A204.1 (cell line): Measurements from ENCODE around the gene OAT.
"Not testable (repeated sequence)": the region's sequence is repeated elsewhere in the genome, so short reads cannot be mapped to it uniquely, and the experiment has no call there.

ENCODE experiments used
- FAIRE-seq: peaks from 2 replicates; lab custom pipeline; 2012; peaks lifted over from hg19 to GRCh38; lab: Jason Lieb, UNC

The OAT gene

DNA sequence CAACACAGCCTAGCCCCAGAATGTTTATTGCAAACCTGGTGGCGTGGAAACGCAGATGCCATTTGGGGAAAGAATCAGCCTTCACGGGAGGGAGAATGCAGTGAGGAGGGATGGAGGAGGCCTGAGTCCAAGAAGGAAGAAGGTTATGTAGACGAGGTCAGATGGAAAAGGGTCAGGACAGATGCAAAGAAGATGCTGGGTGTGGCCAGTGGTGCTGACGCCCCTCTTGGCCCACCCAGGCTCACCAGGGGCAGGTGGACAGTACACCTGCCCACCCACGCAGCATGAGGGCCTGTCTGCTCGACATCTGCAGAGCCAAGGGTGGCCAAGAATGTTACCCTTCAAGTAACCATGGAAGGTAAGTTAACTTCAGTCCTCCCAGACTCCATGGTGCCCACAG lies 40.5 kb downstream of the OAT start:
- no peak for FAIRE-seq

DNA sequence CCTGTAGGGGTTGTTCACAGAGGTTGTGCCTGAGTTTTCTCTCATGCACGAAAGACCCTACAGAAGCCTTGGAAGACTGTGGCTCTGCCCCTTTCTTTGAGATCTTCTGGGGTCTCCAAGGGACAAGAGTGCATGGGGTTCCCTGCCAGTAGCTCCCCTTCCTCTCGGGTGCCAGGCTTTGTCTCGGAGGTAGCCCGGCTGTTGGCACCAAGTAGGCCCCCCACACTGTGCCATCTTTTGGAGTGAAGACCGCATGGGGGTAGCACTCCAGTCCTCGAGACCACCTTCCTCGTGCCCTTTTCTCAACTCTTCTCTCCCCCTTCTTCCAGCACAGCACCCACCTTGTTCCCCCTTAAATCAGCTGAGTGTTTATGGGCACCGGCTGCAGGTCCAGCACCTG lies 41.6 kb downstream of the OAT start:
- no peak for FAIRE-seq

DNA sequence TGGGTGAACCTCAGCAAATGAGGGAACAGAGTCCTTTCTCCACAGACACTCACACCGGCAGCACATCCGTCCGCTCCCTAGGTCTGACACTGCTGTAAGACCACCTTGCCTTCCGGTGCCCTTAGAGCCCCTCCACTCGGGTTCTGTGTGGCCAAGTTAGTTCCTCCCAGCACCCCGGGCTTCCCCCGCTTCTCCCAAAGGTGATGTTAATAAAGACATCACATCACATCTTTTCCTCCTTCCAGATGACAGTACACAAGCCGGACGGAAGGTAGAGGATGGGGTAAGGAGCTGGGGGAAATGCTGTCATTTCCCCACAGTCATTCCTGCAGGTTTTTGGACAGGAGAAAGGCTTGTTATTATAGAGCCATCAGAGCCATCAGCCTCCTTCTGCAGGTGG lies 42.3 kb downstream of the OAT start:
- no peak for FAIRE-seq

DNA sequence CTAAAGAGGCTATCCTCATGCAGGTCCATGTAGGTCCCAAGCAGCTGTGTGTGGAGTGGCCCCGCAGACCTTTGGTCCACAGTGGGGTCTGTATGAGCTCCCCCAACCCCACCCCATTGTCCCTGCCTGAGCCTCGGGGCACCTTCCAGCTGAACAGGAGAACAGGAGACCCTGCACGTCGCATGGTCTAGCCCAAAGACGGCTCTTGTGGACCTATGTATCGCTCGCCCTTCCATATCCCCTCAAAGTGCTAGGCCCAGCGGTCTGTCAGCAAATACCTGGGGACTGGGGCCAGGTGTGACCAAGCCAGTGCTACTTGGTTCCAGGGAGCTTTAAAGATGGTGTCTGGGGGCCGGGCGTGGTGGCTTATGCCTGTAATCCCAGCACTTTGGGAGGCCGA lies 43.0 kb downstream of the OAT start:
- FAIRE-seq = no peak

DNA sequence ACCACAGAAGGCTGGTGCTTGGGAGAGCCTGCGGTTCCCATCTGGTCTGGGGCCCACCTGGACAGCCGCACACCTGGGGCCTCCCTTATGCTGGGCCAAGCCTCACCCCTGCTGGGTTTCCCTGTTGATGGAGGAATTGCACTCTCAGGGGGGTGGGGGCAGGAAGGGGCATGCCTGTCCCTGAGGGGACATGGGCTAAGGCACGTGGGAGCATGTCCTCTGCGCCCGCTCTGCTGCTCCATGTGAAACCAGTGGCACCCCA lies 43.4 kb downstream of the OAT start:
- no peak for FAIRE-seq

DNA sequence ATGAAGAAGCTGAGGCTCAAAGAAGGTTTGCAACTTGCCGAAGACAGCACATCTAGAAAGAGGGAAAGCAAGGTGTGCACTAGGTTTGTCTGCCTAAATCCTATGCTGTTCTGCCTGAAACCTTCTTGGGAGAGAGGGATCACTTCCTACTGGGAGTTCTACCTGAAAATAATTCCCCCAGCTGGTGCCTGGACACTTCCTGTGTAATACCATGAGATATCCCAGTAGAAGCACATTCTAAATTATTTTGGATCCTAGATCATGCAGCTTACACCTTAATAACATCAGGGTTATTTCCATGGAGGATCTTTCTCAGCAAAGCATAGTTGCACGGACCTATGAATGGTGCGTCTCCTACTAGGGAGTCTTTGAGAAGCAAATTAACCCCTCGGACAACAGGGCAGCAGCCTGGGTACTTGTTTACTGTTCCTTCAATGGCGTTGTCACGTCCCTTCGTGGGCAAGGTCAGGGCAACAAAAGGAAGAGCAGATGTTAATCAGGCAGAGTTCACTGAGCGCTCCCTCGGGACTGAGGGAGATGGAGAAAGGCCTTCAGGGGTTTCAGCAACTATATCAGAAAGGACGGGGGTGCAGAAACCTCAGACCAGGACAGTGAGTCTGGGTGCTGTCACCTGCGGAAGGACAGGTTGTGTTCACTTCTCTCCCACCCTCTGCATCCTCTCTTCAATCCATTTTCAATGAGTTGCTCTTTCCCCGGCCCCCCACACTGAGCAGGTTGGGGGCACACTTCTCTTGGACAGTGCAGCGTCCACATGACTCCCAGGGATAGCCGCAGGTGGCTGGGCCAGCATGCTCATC lies 44.0 kb downstream of the OAT start:
- no peak for FAIRE-seq

DNA sequence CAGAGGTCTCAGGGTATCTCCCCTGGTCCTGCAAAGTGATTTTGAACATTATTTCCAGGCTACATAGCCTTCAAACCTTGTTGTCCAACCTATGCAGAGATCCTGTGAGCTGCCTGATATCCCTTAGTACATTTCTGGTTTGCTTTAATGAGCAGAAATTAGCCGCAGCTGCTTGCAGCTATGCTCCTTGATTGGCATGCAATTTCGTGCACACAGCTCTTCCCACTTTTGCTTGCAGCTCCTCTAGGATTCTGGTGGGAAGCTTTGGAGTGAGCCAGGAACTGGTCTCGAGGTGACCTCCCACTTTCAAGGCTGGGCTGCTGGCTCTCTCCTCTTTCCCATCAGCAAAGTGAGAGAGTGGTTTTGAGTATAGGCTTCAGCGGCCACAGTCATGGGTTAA lies 45.8 kb downstream of the OAT start:
- no peak for FAIRE-seq

DNA sequence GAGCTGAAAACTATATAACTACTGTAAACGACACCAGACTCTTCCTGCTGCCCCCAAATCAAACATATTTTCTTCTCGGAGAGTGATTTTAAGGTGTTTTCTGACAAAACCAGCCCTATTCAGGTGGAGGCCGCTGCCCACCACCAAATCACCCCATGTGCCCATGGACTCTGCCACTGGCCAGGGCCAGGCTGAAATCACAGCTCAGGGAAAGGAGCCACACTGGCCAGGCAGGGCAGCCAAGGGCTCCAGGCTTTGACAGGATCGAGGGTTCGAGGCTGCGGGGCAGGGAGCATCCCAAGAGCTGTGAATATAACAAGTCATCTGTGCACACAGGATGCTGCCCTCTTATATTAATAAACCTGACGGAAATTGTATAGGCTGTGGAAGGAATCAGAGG lies 48.3 kb downstream of the OAT start:
- FAIRE-seq = no peak

DNA sequence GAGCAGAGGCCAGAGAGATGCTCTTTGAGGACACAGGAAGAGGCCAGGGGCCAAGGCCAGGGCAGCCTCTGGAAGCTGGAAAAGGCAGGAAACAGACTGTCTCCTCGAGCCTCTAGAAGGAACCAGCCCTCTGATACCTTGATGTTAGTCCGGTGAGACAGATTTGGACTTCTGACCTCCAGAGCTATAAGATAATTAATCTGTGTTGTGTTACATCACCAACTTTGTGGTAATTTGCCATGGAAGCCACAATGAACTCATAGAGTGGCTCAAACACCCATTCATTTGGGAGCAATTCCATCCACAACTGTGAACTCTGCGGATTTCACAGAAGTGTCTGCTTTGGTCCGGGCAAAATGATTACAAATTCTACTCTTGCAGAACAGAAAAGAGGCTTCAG lies 48.7 kb downstream of the OAT start:
- FAIRE-seq = no peak

DNA sequence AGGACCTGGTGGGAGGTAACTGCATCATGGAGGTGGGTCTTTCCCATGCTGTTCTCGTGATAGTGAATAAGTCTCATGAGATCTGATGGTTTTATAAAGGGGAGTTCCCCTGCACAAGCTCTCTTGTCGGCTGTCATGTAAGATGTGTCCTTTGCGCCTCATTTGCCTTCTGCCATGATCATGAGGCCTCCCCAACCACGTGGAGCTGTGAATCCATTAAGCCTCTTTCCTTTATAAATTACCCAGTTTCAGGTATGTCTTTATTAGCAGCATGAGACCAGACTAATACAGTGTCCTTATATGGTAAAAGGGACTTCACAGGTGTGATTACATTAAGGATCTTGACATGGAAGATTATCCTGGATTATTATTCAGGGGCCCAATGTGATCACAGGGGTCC lies 49.2 kb downstream of the OAT start:
- FAIRE-seq = not testable (repeated sequence)

DNA sequence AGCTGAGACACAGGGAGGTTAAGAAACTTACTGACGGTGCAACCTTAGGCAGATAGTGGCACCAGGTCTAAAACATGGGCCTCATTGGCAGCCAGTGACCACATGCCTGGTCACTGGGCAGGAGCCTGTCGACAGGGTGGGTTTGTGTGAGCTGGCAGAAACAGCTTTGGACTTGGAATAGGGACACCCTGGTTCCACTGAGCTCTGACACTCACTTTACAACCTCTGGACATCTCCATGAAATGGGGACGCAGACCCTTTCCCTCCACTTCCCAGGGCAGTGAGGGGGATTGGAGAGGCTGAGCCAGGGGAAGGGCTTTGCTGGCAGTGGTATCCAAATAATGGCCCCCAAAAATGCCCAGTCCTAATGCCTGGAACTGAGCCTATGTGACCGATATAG lies 49.7 kb downstream of the OAT start:
- FAIRE-seq = no peak

DNA sequence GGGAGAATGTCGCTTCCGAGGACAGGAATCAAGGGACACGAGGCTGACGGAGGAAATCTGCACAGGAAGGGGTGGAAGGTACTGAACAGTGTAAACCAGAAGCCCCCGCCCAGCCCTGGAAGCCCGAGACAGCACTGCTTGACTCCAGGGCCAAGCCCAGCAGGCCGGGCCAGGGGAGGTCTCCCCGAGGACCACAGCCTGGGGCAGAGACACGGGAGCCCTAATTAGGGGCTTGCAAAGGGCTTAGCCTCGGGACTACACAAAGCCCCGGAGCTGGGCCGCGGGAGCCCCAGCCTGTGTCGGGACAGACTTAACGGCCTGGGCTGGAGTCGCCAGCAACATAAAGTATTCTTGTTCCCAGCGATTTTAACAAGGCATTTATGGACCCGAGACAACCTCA lies 50.8 kb downstream of the OAT start:
- FAIRE-seq = no peak

DNA sequence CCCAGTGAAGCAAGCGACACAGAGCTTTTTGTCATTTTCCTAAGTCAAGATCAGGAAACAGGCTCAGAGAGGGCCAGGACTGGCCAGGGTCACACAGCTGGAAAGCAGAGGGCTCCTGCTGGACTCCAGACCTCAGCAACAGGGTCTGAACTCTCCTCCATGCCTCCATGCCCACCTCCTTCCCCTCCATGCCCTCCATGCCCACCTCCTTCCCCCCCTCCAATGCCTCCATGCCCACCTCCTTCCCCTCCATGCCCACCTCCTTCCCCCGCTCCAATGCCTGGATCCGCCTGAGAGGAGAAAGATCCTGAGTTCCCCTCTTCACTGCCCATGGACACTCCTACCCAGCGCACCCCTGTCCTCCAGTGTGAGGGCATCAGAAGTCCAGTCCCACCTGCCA lies 51.3 kb downstream of the OAT start:
- no peak for FAIRE-seq

DNA sequence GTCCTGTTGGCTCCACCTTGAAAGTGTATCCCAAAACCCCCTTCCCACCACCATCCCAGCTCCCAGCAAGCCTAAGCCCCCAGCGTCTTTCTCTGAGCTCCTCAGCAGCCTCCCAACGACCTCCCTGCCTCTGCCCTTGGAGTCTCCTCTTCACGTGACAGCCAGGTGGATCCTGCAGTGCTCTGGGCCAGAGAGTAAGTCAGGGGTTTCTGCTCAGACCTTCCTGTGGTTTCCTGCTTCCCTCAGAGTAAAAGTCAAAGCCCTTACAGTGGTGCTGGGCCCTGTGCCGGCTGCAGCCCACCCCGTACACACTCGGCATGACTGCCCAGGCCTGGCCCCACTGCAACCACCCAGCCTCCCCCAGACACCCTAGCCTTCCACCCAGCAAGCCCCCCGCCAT lies 51.9 kb downstream of the OAT start:
- FAIRE-seq = no peak

DNA sequence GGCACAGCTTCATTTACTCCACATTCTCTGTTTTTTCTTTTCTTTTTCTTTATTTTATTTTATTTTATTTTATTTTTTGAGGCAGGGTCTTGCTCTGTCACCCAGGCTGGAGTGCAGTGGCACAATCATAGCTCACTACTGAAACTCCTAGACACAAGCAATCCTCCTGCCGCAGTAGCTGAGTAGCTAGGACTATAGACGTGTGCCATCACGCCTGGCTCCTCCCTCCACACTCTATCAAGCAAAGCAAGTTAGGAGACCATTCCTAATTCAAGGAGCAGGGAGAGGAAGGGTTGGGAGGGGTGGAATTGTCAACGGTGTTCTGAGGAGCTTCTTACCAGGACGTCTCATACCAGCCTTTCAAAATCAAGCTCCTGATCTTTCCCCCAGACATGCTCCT lies 52.4 kb downstream of the OAT start:
- no peak for FAIRE-seq

DNA sequence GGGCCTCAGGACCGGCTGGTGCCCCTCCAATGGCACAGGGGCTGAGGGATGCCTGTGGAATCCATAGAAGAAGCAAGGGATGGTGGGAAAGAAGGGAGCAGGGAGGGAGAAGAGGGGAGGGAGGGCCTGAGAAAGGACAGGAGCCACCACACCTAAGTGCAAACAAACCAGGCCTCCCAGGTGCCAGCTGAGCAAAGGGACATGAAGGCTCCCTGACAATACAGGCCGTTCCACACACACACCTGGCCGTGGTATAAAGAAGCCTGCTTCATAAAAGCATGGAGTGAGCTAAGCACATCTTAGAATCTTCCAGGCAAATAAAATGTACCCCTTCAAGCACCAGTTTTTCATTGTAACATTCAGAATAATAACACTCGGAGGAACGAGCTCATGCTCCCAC lies 54.0 kb downstream of the OAT start:
- no peak for FAIRE-seq

DNA sequence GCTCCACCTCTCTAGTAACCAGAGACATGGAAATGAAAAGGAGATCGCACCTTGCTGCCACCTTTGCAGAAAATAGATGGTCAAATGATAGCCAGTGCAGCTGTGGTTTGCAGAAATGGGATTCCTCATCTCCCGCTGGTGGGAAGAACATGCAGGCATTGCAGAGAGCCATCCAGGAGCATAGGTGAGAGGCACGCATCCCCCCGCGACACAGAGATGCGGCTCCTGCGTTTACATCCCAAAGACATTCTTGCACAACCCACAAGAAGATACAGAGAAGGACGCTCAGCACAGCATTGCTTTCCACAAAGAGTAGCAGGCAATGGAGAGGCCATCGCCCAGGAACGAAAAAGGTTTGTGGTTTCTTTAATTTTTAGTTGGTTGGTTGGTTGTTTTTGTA lies 56.2 kb downstream of the OAT start:
- no peak for FAIRE-seq

DNA sequence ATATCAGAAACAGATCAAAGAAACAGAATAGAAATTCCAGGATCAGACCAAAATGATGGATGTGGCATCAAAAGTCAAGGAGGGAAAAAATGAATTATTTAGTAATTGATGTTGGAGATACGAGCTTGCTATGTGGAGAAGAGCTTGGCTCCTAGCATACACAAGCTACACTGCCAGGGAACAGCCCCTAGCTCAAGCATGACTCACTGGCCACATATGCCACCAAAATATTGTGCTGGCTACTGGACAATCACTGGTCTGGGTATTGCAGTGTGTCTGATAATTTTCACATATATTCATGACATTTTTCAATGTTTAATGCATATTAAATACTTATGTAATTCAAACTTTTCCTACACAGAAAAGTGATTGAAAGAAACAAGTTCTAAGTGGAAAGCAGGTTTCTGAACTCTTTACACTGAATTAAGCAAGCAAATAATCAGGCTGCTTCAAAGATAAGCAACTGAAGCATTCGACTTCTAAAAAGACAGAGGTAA lies 59.3 kb downstream of the OAT start:
- no peak for FAIRE-seq

DNA sequence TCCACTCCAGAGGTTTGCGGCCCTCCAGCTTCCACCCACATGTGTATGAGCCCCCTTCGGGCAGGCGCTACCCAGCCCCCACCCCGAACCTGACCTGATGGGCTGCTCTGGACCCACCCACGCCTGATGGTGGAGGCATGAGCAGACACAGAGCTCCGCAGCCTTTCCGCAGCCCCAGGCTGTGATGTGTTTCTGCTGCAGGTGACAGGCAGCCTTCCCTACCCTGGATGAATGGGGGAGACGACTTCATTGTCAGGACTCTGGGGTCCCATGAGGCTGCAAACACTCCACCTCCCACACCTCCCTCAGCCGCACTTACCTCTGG lies 61.2 kb downstream of the OAT start:
- FAIRE-seq = no peak

DNA sequence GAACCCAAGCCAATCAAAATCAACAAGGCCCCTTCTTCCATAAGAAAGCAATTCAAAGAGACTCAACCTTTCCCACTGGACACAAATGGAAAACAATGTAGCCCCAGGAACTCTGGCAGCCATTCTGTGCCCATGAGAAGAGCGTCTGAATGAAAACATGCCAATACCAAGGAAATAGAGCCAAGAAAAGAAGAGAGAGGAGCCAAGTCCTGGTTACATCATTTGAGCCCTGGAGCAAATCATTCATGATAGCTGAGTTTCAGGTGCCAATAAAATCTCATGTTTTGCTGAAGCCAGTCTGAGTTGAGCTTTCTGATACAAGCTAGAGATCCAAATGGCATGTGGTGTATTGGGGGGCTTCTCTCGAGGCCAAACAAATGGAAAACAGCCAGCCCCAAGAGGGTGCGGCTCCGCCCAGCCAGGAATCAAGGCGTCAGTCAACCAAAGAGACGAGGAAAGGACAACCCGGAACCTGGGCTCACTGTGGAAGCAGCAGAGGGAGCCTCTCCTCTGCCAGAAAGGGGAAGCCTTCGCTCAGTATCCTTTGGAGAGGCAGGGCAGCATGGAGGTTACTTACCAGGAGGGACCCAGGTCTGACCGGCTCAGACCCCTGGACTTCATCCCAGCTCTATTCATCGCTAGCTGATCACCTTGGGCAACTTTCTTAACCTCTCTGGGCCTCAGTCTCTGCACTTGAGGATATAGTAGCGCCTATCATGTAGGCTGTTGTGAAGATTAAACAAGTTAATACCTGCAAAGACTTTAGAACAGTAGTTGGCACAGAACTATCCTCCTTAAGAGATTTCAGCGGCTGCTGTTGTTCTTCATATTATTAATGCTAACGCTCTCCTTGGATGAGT lies 61.8 kb downstream of the OAT start:
- FAIRE-seq = no peak

DNA sequence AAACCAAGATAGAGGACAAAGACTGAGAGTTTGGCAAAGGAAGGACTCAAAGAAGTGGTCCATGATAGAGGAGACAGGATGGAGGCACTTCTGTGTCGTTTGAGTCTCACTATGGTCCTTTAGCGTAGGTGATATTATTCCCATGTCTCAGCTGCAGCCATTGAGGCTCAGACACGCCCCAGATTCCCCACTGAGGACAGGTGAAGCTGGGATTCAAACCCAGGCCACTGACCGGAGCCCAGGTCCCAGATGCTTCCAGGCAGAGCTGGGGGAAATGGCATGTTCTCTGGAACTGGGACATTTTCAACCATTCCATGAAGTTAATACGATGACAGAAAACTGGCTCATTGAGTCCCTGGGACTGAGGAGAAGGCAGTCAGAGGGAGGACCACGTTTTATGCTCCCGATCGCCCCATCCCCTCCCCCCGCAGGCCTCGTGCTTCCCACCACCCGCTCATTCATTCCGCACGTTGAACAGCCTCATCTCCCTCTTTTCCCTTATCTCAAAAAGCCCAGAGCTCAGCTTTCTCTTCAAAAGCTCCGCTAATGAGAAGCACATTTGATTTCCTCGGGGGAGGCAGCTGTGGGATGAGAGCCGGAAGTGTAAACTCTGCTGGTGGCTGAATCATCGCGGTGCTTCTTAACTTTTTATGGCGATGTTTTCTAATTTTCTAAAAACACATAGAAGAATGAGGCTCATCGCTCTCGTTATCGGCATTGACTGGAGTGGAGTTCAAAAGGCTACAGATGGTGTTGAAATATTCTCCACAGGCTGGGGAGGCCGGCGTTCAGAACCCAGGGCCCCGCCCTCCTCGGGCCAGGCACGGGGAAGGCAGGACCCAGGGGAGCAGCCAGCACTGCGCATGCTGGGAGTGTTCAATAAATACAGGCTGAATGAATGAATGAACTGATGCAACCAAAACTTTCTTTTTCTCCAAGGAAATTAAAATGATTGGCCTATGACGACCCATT lies 64.0 kb downstream of the OAT start:
- FAIRE-seq = no peak

DNA sequence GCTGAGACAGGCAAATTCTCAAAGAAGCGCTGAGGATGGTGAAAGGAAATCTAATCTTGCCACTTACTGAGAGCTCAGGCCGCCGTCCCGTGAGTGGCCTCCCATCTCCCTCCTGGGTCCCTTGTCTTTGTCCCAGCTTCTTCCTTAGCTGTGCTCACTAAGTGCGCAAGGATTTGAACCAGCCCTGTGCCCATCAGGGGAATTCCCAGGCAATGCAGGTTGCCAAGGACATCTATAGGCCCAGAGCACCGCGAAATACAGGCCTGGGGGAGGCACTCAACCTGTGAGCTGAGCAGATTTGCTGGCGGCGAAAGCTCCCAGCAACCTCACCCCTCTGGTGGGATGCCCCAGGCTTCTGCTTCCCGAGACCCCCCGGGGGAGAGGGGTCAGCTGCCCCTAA lies 64.8 kb downstream of the OAT start:
- no peak for FAIRE-seq
